Lower leg skin (tissue), 4 donors: ENCODE data around the gene ARID1B. TPM values are rescaled to one million over a fixed set of nuclear protein-coding genes. Genes with fewer than 3 reads are reported as not detected.

ENCODE experiments used
- DNase-seq, 2 donors: peaks; one replicate each; pipeline ENCODE4 v3.0.0-alpha.2; 2019; ENCODE audit warnings: low spot score in 2 of 2
- H3K4me3 ChIP-seq: fragments of 200-600 bp; sonication (generic); 2 replicates; pipeline ENCODE4 v1.5.1; 2017; ENCODE audit warnings: mild to moderate bottlenecking, low read depth; ENCODE audit not compliant: poor library complexity, severe bottlenecking
- POLR2A ChIP-seq, 2 donors: fragments of 450-650 bp; IDR thresholded peaks; one replicate each; pipeline ENCODE4 v1.6.1; 2016 to 2017; ENCODE audit warnings: antibody characterized with exemption in 2 of 2, mild to moderate bottlenecking in 1 of 2, moderate library complexity in 1 of 2
- WGBS, 2 donors: methylation state at CpG; one replicate each; pipeline ENCODE4 v1.1.5; 2018; 5-methylcytosine and 5-hydroxymethylcytosine counted together
- intact Hi-C: fragments of 100-400 bp; cut with DNase I; formaldehyde crosslinking; loops from one replicate; pipeline ENCODE4 v1.15.0; 2023; ENCODE audit warnings: low total_unique reads
- total RNA-seq, 4 donors: library from RNA; depleted of rRNA; stranded (reverse); fragments of >200 nt; gene quantifications; one replicate each; pipeline ENCODE4 v1.1.0, GENCODE V29; 2016
- TF ChIP-seq, protein P1 (sequence below), 3 donors: fragments of 450-650 bp; IDR thresholded peaks; one replicate each; pipeline ENCODE4 v1.5.1; 2016; ENCODE audit warnings: antibody characterized with exemption in 3 of 3, mild to moderate bottlenecking in 3 of 3, moderate library complexity in 2 of 3

Gene ARID1B
- total RNA-seq, 4 donors from 2014 or later = 87.3 to 132 (median 102) TPM

DNA sequence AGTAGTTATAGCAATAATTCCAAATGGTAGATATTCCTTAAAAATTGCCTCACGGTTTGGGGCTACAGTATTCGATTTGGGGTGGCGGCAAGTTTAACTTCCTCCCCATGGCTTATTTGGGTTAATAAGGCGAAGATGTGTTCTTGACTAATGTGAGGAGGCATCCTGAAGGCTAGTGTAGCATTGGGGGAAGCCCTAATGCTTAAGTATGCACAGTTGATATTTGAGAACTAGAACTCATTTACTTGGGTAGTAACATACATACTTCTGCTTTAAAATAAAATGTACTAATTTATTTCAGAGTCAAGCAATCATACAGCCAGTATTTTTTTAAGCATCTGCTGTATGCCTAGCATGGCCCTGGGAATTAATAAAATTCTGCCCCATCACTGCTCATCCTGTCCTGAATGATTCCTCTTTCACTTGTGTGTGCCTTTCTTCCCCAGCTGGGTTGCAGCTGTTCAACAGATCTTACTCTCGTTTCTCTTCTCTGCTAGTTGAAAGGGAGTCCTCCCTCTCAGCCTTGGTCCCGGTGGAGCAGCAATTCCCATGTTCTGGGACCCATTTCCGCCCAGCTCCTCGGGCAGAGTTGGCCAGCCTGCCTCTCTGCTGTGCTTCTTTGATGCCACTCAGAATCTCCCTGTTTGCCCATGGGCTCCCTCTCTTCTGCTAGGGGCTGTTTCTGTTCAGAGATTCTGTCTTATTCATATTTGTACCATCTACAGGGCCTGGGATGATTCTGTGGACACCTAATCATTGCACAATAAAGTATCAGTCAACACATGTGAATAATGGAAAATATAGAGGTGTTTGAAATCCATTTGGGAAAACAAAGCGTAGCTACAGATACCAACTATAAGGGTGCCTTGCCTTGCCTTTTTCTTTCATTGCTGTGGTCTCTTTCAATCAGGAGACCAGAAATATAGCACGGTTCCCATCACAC lies 104.8 kb downstream of the ARID1B start:
- 68 to 80% methylated on average over 10 of the region's 10 CpGs for WGBS, 2 donors
- no peak for TF ChIP-seq POLR2A (IDR thresholded peaks at IDR 0.05)
- TF ChIP-seq, protein P1, sequence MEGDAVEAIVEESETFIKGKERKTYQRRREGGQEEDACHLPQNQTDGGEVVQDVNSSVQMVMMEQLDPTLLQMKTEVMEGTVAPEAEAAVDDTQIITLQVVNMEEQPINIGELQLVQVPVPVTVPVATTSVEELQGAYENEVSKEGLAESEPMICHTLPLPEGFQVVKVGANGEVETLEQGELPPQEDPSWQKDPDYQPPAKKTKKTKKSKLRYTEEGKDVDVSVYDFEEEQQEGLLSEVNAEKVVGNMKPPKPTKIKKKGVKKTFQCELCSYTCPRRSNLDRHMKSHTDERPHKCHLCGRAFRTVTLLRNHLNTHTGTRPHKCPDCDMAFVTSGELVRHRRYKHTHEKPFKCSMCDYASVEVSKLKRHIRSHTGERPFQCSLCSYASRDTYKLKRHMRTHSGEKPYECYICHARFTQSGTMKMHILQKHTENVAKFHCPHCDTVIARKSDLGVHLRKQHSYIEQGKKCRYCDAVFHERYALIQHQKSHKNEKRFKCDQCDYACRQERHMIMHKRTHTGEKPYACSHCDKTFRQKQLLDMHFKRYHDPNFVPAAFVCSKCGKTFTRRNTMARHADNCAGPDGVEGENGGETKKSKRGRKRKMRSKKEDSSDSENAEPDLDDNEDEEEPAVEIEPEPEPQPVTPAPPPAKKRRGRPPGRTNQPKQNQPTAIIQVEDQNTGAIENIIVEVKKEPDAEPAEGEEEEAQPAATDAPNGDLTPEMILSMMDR (IDR thresholded peaks at IDR 0.05) = no peak
- no peak for DNase-seq
- intact Hi-C loops = no loop called here
- H3K4me3 ChIP-seq = no peak overlapping the region

DNA sequence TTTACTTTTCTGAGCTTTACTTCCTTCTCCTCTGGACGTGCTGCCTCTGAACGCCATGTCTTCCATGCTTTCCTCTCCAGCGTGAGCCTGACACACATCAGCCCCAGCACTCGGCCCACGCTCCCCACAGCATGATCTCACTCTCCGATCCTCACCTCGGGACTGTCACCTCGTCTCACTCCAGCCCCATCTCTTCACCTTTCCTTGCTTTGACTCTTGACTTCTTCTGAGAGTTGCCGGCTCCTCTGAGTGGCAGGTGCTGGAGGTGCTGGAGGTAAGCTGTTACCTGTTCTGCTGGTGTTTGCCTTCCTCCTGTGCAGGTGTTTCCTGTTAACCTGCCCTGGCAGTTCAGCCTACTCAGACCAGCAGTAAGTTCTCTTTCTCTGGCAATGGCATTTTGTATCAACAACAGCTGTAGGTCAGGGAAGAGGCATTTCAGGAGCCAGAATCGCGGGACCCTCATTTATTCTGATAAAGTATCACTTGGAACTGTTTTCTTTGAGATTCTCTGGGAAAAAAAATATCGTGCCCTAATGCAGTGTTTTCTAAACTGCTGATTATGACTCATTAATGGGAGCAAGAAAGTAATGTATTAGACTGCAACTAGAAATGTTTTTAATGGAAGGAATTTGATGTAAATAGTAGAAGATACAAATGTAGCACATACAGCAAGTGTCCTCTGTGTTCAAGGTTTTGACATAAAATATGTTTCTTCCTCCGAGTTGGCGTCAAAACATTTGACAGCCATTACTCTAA lies 106.5 kb downstream of the ARID1B start:
- intact Hi-C loops = no loop called here
- TF ChIP-seq POLR2A (IDR thresholded peaks at IDR 0.05) = no peak
- TF ChIP-seq, protein P1 (IDR thresholded peaks at IDR 0.05) = no peak
- no peak for DNase-seq
- WGBS, 2 donors = 66 to 70% methylated on average over 14 of the region's 14 CpGs
- H3K4me3 ChIP-seq = no peak overlapping the region

DNA sequence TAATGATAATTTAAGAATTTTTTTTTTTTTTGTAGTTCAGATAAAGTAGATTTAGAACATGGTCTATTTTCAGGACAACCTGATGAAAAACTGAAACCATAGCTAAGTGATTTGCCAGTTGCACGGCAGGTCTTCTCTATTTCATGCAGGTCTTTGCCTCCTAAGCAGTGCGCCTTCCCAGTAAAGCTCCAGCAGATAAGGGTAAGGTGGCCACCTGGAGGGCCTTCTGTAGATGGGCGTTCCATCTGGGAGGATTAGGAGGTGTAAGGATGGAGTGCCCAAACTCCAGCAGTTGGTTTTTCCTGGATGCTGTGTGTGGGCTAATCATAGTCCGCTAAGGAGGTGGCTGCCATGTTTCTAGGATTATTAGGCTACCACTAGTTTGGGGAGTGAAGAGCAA lies 107.1 kb downstream of the ARID1B start:
- 89 to 95% methylated on average over 4 of the region's 4 CpGs for WGBS, 2 donors
- intact Hi-C loops = no loop called here
- DNase-seq = no peak
- no peak overlapping the region for H3K4me3 ChIP-seq
- TF ChIP-seq POLR2A (IDR thresholded peaks at IDR 0.05) = no peak
- TF ChIP-seq, protein P1 (IDR thresholded peaks at IDR 0.05) = no peak

DNA sequence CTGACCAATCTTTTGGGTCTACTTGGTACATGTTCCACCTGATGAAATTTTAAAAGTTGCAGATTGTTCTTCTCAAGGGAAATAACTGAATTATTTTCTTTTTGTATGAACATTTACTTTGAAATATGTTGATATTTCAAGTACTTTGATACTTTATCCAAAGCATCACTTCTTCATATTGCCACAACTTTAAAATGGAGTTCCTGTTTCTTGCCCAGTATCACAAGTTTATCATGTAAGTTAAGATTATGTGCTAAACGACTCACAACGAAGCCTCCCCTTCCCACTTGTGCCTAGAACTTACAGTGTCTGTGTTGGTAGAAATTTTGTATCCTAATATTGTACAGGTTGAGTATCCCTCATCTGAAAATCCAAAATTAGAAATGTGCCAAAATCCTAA lies 108.4 kb downstream of the ARID1B start:
- TF ChIP-seq, protein P1 (IDR thresholded peaks at IDR 0.05) = no peak
- no peak for TF ChIP-seq POLR2A (IDR thresholded peaks at IDR 0.05)
- 75 to 88% methylated on average over 2 of the region's 2 CpGs for WGBS, 2 donors
- no peak overlapping the region for H3K4me3 ChIP-seq
- DNase-seq = no peak
- intact Hi-C loops = no loop called here

DNA sequence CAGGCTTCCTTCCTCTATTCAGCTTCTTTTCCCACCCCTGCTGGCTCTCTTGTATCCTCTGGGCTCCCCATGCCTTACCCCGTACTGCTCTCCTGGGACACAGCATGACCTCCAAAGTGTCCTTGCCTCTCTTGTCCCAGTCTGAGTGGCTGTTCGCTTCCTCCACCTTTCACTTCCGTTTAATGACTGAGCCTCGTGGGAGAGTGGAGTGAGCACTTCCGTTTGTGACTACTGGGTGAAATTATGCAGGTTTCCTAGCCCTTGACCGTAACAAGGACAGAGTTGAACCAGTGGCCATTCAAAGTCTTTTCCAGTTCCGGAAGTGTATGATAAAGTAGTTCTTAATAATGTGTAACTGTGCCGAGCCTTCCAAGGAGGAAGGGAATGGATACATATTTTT lies 109.2 kb downstream of the ARID1B start:
- intact Hi-C loops = no loop called here
- WGBS, 2 donors = 57 to 64% methylated on average over 8 of the region's 8 CpGs

More for the DNA sequence above, 109.2 kb downstream of the ARID1B start:
- no peak for TF ChIP-seq POLR2A (IDR thresholded peaks at IDR 0.05)
- TF ChIP-seq, protein P1 (IDR thresholded peaks at IDR 0.05) = no peak
- no peak for DNase-seq
- H3K4me3 ChIP-seq = no peak overlapping the region
